GM19467 (cell line): ENCODE measurements around the gene ZNF225.
A peak's percentile ranks its signal among the peaks of the same experiment; 100 is the strongest.
"Not testable (repeated sequence)": the region's sequence is repeated elsewhere in the genome, so short reads cannot be mapped to it uniquely, and the experiment has no call there.

ENCODE experiments used
- ATAC-seq: cut with Tn5 transposase; IDR thresholded peaks from one replicate; pipeline ENCODE4 v1.9.1; 2021; ENCODE audit warnings: mild to moderate bottlenecking, moderate library complexity; ENCODE audit not compliant: unreplicated experiment

The ZNF225 gene

GRCh38 chr19:44113138-44113783 is at the start of gene ZNF225:
TSS of gene ZNF225 (plus strand) at chr19:44113399. CDS start at chr19:44115828, 2,429 bp downstream.
- peak; percentile 88 for ATAC-seq

- ATAC-seq, result no peak
These were observed 46.9 kb upstream of the ZNF225 start for GRCh38 chr19:44066305-44066704.

GRCh38 chr19:44069415-44069814 is 43.8 kb upstream of the ZNF225 start:
- ATAC-seq, result no peak

DNA sequence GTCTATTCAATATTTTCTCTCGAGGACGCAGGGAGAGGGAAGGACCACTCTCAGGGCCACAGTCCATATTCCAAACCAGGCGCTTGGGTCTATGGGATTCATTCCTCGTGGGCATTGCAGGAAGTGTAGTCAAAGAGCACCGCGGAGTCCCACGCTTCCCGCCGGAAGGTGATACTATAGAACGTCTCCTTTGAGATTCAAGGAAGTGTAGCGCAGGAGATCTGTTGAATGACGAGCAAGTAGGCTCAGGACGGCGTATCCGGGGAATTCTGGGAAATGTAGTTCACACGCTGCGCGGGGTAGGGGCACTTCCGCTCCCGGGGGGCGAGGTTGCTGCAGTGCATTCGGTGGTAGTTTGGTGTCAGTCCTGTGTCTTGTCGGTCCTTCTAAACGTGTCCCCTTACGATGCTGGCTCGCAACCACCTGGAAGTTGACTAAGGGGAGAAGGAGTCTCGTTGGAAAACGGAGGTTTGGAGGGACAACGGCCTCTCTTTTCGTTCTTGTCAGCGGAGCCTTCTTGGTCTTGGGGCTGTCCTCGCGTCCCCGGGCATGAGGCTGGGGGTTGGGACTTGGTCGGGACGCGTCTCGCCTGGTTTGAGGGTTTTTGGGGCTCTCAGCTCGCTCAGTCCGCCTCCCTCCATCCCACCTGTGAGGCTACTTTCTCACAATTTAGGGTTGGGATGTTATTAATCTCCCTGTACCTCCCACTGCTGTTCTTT is 41.2 kb upstream of the ZNF225 start, which contains the start of gene ZNF284:
Gene ZNF284 (plus strand): TSS at position 336 of the 719 bp plus-strand sequence. CDS start 4,231 bp downstream, outside the sequence.
- peak; percentile 94 for ATAC-seq

- ATAC-seq, result peak; percentile 16
These were observed 40.4 kb upstream of the ZNF225 start for GRCh38 chr19:44072543-44073401.

- no peak for ATAC-seq
These were observed 36.9 kb upstream of the ZNF225 start for GRCh38 chr19:44076325-44076724.

DNA sequence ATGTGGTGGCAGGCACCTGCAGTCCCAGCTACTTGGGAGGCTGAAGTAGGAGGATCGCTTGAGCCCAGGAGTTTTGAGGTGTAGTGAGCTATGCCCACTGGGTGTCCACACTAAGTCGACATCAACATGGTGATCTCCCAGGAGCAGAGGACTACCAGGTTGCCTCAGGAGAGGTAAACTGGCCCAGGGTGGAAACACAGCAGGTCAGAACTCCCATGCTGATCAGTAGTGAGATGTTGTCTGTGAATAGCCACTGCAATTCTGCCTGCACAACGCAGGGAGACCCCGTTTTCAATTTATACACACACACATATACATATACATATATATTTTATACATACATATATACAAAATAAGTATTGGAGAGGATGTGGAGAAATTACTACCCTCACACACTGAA is 21.1 kb upstream of the ZNF225 start:
- ATAC-seq, result no peak

- ATAC-seq, result peak; percentile 75
These were observed 19.1 kb upstream of the ZNF225 start, which contains the start of gene ZNF224 for GRCh38 chr19:44093931-44094765. TSS of gene ZNF224 (plus strand) at chr19:44094361. CDS start at chr19:44097874, 3,513 bp downstream.

DNA sequence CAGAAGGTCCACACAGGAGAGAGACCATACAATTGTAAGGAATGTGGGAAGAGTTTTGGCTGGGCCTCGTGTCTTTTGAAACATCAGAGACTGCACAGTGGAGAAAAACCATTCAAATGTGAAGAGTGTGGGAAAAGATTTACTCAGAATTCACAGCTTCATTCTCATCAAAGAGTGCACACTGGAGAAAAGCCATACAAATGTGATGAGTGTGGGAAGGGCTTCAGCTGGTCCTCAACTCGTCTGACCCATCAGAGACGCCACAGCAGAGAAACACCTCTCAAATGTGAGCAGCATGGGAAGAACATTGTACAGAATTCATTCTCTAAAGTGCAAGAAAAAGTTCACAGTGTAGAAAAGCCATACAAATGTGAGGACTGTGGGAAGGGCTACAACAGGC is 5.4 kb upstream of the ZNF225 start:
- ATAC-seq, result no peak

DNA sequence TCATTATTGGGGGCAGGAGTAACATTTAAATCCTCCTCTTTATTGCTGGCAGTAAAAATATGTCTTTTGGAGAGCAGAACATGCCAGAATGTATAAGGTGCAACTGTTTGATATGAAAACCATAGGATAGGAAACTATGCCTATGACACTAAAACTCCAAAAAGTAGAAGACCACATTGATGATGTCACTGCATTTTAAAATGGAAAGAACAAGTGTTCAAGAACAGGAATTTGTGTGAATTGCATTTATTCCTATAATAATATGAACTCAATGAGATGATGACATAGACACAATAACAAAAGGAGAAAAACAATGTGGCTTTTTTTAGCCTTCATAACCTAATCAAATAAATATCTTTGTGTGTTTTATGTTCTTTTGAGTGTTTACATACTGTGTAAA is 3.7 kb upstream of the ZNF225 start:
- ATAC-seq, result no peak

DNA sequence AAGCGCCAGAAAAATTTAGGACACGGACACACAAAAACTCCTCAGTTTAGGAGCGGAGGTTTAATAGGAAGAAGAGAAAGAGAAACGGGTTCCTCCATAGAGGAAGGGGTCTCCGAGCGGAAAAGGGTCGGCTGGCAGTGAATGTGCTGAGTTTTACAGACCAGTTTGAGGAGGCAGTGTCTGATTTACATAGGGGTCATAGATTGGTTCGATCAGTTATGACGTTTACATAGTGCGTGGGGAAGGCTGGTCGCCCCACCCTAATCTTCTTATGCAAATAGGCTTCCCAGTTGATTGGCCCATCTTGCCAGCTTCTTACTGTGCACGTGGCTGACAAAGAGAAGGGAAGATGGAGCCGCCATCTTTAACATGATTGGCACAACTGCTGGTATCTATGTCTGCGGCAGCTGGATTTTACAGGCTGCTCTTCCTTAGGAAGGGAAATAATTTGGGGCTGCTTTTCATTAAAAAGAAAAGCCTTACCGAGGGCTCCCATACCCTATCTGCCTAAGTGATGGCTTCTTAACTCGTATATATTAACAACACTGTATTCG is 1.2 kb upstream of the ZNF225 start:
- no peak for ATAC-seq

- ATAC-seq, result no peak
These were observed 429 bp upstream of the ZNF225 start for GRCh38 chr19:44112802-44113137.

- ATAC-seq, result peak; percentile 15
These were observed 688 bp downstream of the ZNF225 start for GRCh38 chr19:44113784-44114390.

DNA sequence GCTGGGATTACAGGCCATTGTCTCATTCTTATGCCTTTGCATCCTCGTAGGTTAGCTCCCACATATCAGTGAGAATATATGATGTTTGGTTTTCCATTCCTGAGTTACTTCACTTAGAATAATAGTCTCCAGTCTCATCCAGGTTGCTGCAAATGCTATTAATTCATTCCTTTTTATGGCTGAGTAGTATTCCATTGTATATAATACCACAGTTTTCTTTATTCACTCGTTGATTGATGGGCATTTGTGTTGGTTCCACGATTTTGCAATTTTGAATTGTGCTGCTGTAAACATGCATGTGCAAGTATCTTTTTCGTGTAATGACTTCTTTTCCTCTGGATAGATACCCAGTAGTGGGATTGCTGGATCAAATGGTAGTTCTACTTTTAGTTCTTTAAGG is 8.0 kb downstream of the ZNF225 start:
- not testable (repeated sequence) for ATAC-seq

GRCh38 chr19:44131955-44132354 is 18.8 kb downstream of the ZNF225 start:
- no peak for ATAC-seq

GRCh38 chr19:44141191-44142058 is 28.2 kb downstream of the ZNF225 start, which contains the start of gene ZNF234:
TSS of gene ZNF234 (plus strand) at chr19:44141554. CDS start at chr19:44144633, 3,079 bp downstream.
- peak; percentile 68 for ATAC-seq

GRCh38 chr19:44142059-44142433 is 28.8 kb downstream of the ZNF225 start:
- peak; percentile 18 for ATAC-seq

GRCh38 chr19:44149776-44150175 is 36.6 kb downstream of the ZNF225 start:
- ATAC-seq, result no peak

GRCh38 chr19:44151491-44151890 is 38.3 kb downstream of the ZNF225 start:
- no peak for ATAC-seq
